HEK293 (cell line): Measurements from ENCODE around the gene ATP6V1G1.

Experiments
- CTCF ChIA-PET: fragments of 350-600 bp; formaldehyde crosslinking; extraction: SDS; loops from one replicate; lab custom pipeline; 2021; ENCODE audit warnings: antibody characterized with exemption; lab: Yijun Ruan, JAX
- POLR2A ChIA-PET: fragments of 300-600 bp; formaldehyde crosslinking; extraction: SDS; loops from one replicate; lab custom pipeline; 2020; ENCODE audit warnings: antibody characterized with exemption, inconsistent platforms; lab: Yijun Ruan, JAX
- H3K27ac ChIP-seq: fragments of 200-500 bp; sonication (Bioruptor generic); 2 replicates; pipeline ENCODE4 v1.5.1; 2014; ENCODE audit warnings: low read depth, low read length, control low read depth, inconsistent platforms; ENCODE audit errors: extremely low read depth
- H3K36me3 ChIP-seq, 2 experiments: fragments of 200-500 bp in 1 of 2; sonication (Bioruptor generic) in 1 of 2; 1 replicate in 1 of 2; 2 replicates in 1 of 2; pipeline ENCODE4 v1.5.1; 2014 to 2017; ENCODE audit warnings: inconsistent platforms in 2 of 2, low read length in 2 of 2; ENCODE audit not compliant: control insufficient read depth in 2 of 2, insufficient read depth in 1 of 2
- H3K4me1 ChIP-seq: fragments of 200-500 bp; sonication (Bioruptor generic); 2 replicates; pipeline ENCODE4 v1.5.1; 2014; ENCODE audit warnings: mild to moderate bottlenecking, low read length, inconsistent platforms; ENCODE audit not compliant: control insufficient read depth, insufficient read depth
- H3K4me3 ChIP-seq: 2 replicates; pipeline ENCODE4 v1.5.1; 2011; ENCODE audit warnings: low read depth, mild to moderate bottlenecking, control low read depth, low read length, moderate library complexity
- H3K9me3 ChIP-seq: fragments of 200-500 bp; sonication (Bioruptor generic); 2 replicates; pipeline ENCODE4 v1.5.1; 2014; ENCODE audit warnings: low read depth, low read length, inconsistent platforms; ENCODE audit not compliant: control insufficient read depth, insufficient read depth
- EGR2 ChIP-seq: fragments of 450-650 bp; formaldehyde crosslinking; IDR thresholded peaks from 2 replicates; pipeline ENCODE4 v1.5.1; 2016; ENCODE audit warnings: low read depth, missing biosample characterization, missing genetic modification characterization
- GFI1B ChIP-seq: fragments of 450-650 bp; formaldehyde crosslinking; IDR thresholded peaks from 2 replicates; pipeline ENCODE4 v1.5.1; 2016; ENCODE audit warnings: missing biosample characterization, missing genetic modification characterization
- KLF8 ChIP-seq: fragments of 450-650 bp; formaldehyde crosslinking; IDR thresholded peaks from 2 replicates; pipeline ENCODE4 v1.5.1; 2016; ENCODE audit warnings: missing biosample characterization, missing genetic modification characterization
- PRDM1 ChIP-seq: fragments of 450-650 bp; formaldehyde crosslinking; IDR thresholded peaks from 2 replicates; pipeline ENCODE4; 2016; ENCODE audit warnings: missing biosample characterization, missing genetic modification characterization
- TCF7L2 ChIP-seq: IDR thresholded peaks from 2 replicates; pipeline ENCODE4 v1.6.1; 2011; ENCODE audit warnings: low read depth, mild to moderate bottlenecking, inconsistent platforms, low read length, moderate library complexity, borderline replicate concordance
- ZBTB44 ChIP-seq: fragments of 450-650 bp; IDR thresholded peaks from 2 replicates; pipeline ENCODE4 v1.5.1; 2018; ENCODE audit warnings: missing biosample characterization, mild to moderate bottlenecking, missing genetic modification characterization
- ZIC2 ChIP-seq: fragments of 450-650 bp; formaldehyde crosslinking; IDR thresholded peaks from 2 replicates; pipeline ENCODE4 v1.5.1; 2016; ENCODE audit warnings: missing biosample characterization, missing genetic modification characterization
- ZNF148 ChIP-seq: fragments of 450-650 bp; formaldehyde crosslinking; IDR thresholded peaks from 2 replicates; pipeline ENCODE4 v1.5.0; 2017; ENCODE audit warnings: missing biosample characterization, missing genetic modification characterization, borderline replicate concordance
- ZNF155 ChIP-seq: fragments of 450-650 bp; formaldehyde crosslinking; IDR thresholded peaks from 2 replicates; pipeline ENCODE4 v1.5.1; 2016; ENCODE audit warnings: missing biosample characterization, missing genetic modification characterization
- ZNF214 ChIP-seq: fragments of 450-650 bp; formaldehyde crosslinking; IDR thresholded peaks from 2 replicates; pipeline ENCODE4 v1.5.1; 2017; ENCODE audit warnings: missing biosample characterization, mild to moderate bottlenecking, missing genetic modification characterization, borderline replicate concordance
- ZNF223 ChIP-seq: fragments of 450-650 bp; formaldehyde crosslinking; IDR thresholded peaks from 2 replicates; pipeline ENCODE4 v1.5.1; 2016; ENCODE audit warnings: missing biosample characterization, missing genetic modification characterization
- ZNF239 ChIP-seq: fragments of 450-650 bp; formaldehyde crosslinking; IDR thresholded peaks from 2 replicates; pipeline ENCODE4 v1.5.1; 2016; ENCODE audit warnings: missing biosample characterization, missing genetic modification characterization
- ZNF274 ChIP-seq, 2 experiments: fragments of 200-500 bp in 1 of 2; fragments of 450-650 bp in 1 of 2; sonication (Bioruptor generic) in 1 of 2; formaldehyde crosslinking in 1 of 2; IDR thresholded peaks; 2 replicates each; pipeline versions ENCODE4 v1.5.1 to v1.6.1; 2014 to 2016; ENCODE audit warnings: borderline replicate concordance in 1 of 2, inconsistent platforms in 1 of 2, low read length in 1 of 2, missing biosample characterization in 1 of 2, missing genetic modification characterization in 1 of 2
- ZNF488 ChIP-seq: fragments of 450-650 bp; formaldehyde crosslinking; IDR thresholded peaks from 2 replicates; pipeline ENCODE4 v1.5.1; 2016; ENCODE audit warnings: missing biosample characterization, missing genetic modification characterization
- ZNF544 ChIP-seq: fragments of 450-650 bp; formaldehyde crosslinking; IDR thresholded peaks from 2 replicates; pipeline ENCODE4 v1.5.0; 2017; ENCODE audit warnings: missing biosample characterization, missing genetic modification characterization
- ZNF571 ChIP-seq: fragments of 450-650 bp; formaldehyde crosslinking; IDR thresholded peaks from 2 replicates; pipeline ENCODE4 v1.5.0; 2017; ENCODE audit warnings: missing biosample characterization, missing genetic modification characterization
- ZNF585B ChIP-seq: fragments of 450-650 bp; formaldehyde crosslinking; IDR thresholded peaks from 2 replicates; pipeline ENCODE4 v1.5.1; 2016; ENCODE audit warnings: missing biosample characterization, missing genetic modification characterization
- ZNF670 ChIP-seq: fragments of 450-650 bp; formaldehyde crosslinking; IDR thresholded peaks from 2 replicates; pipeline ENCODE4 v1.5.1; 2016; ENCODE audit warnings: missing biosample characterization, missing genetic modification characterization, low read depth
- ZNF701 ChIP-seq: fragments of 450-650 bp; formaldehyde crosslinking; IDR thresholded peaks from 2 replicates; pipeline ENCODE4 v1.5.1; 2016; ENCODE audit warnings: missing biosample characterization, missing genetic modification characterization
- ZNF768 ChIP-seq: fragments of 450-650 bp; formaldehyde crosslinking; IDR thresholded peaks from 2 replicates; pipeline ENCODE4 v1.5.1; 2018; ENCODE audit warnings: missing biosample characterization, mild to moderate bottlenecking, missing genetic modification characterization
- ZNF791 ChIP-seq: fragments of 450-650 bp; formaldehyde crosslinking; IDR thresholded peaks from 2 replicates; pipeline ENCODE4 v1.5.1; 2016; ENCODE audit warnings: missing biosample characterization, missing genetic modification characterization
- ZSCAN18 ChIP-seq: fragments of 450-650 bp; formaldehyde crosslinking; IDR thresholded peaks from 2 replicates; pipeline ENCODE4 v1.5.1; 2016; ENCODE audit warnings: missing biosample characterization, missing genetic modification characterization
- ZSCAN4 ChIP-seq: fragments of 450-650 bp; formaldehyde crosslinking; IDR thresholded peaks from 2 replicates; pipeline ENCODE4 v1.5.1; 2017; ENCODE audit warnings: missing biosample characterization, missing genetic modification characterization

The ATP6V1G1 gene

GRCh38 chr9:114591849-114592248 is 4.3 kb downstream of the ATP6V1G1 start:
- POLR2A ChIA-PET = interaction anchor here (0.8 kb wide), 1 partner anchor 29 kb away, joined by 5 read pairs; no protein-coding TSS in a partner anchor
- H3K4me1 ChIP-seq = no peaks in the 10 kb centered on the region
- no peak overlapping the region for H3K4me3 ChIP-seq
- no peak overlapping the region for H3K27ac ChIP-seq
- CTCF ChIA-PET = interaction anchor here (0.5 to 2.0 kb wide), 6 partner anchors 17 to 1282 kb away, joined by 3 to 6 read pairs (median 4); no protein-coding TSS in a partner anchor
- H3K9me3 ChIP-seq = no peaks in the 10 kb centered on the region
- peaks cover 24 to 65% of the 10 kb centered on the region in 2 experiments for H3K36me3 ChIP-seq
- TF ChIP-seq ZNF148 (tag by site-specific recombination) = no peak
- no peak for TF ChIP-seq TCF7L2
- no peak for TF ChIP-seq ZIC2 (tag by site-specific recombination)
- no peak for TF ChIP-seq ZNF585B (tag by site-specific recombination)
- no peak for TF ChIP-seq ZNF214
- no peak for TF ChIP-seq PRDM1 (tag by site-specific recombination)
- TF ChIP-seq ZNF488 (tag by site-specific recombination) = no peak
- TF ChIP-seq GFI1B = no peak
- no peak for TF ChIP-seq ZNF239 (tag by site-specific recombination)
- TF ChIP-seq ZNF223 (tag by site-specific recombination) = no peak
- TF ChIP-seq ZNF544 (tag by site-specific recombination) = no peak
- TF ChIP-seq ZNF274 (IDR thresholded peaks at IDR 0.05; ENCODE audit: low read length) = no peak
- TF ChIP-seq ZNF274 (tag by site-specific recombination; IDR thresholded peaks at IDR 0.05; ENCODE audit: borderline replicate concordance) = no peak
- TF ChIP-seq ZBTB44 (tag by site-specific recombination) = no peak
- no peak for TF ChIP-seq ZNF571

GRCh38 chr9:114592356-114592755 is 4.8 kb downstream of the ATP6V1G1 start:
- peaks cover 26 to 68% of the 10 kb centered on the region in 2 experiments for H3K36me3 ChIP-seq
- CTCF ChIA-PET = interaction anchor here (0.8 to 2.0 kb wide), 4 partner anchors 61 to 187 kb away, joined by 3 to 6 read pairs (median 4); no protein-coding TSS in a partner anchor
- TF ChIP-seq ZSCAN18 (tag by site-specific recombination) (no peak), ZNF701 (tag by site-specific recombination) (no peak), ZNF148 (tag by site-specific recombination) (no peak), ZNF768 (tag by site-specific recombination) (no peak), ZSCAN4 (tag by site-specific recombination) (no peak), ZNF155 (tag by site-specific recombination) (no peak), ZNF791 (tag by site-specific recombination) (no peak), EGR2 (tag by site-specific recombination) (no peak), KLF8 (no peak), ZNF670 (tag by site-specific recombination) (no peak), ZNF571 (no peak)

More at GRCh38 chr9:114592356-114592755, 4.8 kb downstream of the ATP6V1G1 start:
- H3K9me3 ChIP-seq = no peaks in the 10 kb centered on the region
- no peak overlapping the region for H3K4me3 ChIP-seq
- no peaks in the 10 kb centered on the region for H3K4me1 ChIP-seq
- no peak overlapping the region for H3K27ac ChIP-seq
- POLR2A ChIA-PET = interaction anchor here (0.8 kb wide), 1 partner anchor 28 kb away, joined by 5 read pairs; no protein-coding TSS in a partner anchor
